ENCODE measurements around the gene RNU4-1.

- TF ChIP-seq CTCF (IDR thresholded peaks at IDR 0.05; ENCODE audit: insufficient read depth, low read length, poor library complexity, severe bottlenecking), result no peak
- no peak for TF ChIP-seq EZH2phosphoT487 (conservative IDR thresholded peaks at IDR 0.05; ENCODE audit: low read length)
Observed at GRCh38 chr12:120263748-120264085, 29.3 kb downstream of the RNU4-1 start.
